ENCODE data around the gene WDR82.

DNA sequence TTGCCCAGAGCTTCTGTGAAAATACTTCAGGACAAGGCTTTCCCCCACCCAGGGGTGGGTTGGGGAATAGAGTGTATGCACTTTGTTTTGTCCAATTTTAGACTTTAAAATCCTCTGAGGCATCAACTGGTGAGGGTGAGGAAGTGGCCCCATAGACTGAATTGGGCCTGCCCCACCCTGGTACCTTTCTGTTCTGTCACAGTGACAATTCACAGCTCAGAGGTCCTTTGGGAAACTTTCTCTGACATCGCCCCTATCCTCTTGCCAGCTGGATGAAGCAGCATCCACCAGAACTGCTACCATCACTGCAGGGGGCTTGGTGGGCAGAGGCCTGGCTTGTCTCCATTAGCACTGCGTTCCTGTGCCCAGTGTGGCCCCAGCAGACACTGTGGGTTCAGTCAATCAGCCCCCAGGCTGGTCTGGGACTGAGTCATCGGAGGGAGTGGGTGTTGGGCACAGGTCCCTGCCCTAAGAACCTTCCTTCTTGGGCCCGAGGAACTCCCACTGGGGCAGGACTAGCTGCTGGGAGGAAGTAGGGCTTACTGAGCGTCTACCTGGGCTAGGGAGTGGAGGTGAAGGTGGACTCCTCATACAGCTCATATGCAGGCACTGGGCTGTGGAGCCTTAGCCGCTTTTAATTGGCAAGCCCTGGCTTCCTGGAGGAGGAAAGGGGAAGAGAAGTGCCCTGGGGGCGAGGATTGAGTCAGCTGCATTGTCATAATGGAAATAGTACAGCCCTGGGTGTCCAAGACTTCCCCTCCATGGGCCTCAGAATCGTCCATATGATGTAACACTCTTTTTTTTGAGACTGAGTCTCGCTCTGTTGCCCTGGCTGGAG, 34.4 kb downstream of the WDR82 start:
- TF ChIP-seq, protein P1, sequence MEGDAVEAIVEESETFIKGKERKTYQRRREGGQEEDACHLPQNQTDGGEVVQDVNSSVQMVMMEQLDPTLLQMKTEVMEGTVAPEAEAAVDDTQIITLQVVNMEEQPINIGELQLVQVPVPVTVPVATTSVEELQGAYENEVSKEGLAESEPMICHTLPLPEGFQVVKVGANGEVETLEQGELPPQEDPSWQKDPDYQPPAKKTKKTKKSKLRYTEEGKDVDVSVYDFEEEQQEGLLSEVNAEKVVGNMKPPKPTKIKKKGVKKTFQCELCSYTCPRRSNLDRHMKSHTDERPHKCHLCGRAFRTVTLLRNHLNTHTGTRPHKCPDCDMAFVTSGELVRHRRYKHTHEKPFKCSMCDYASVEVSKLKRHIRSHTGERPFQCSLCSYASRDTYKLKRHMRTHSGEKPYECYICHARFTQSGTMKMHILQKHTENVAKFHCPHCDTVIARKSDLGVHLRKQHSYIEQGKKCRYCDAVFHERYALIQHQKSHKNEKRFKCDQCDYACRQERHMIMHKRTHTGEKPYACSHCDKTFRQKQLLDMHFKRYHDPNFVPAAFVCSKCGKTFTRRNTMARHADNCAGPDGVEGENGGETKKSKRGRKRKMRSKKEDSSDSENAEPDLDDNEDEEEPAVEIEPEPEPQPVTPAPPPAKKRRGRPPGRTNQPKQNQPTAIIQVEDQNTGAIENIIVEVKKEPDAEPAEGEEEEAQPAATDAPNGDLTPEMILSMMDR (IDR thresholded peaks at IDR 0.05) = no peak
- no peak for TF ChIP-seq ZFX (IDR thresholded peaks at IDR 0.05; ENCODE audit: borderline replicate concordance)

Data from 22Rv1 (cell line).